Astrocyte (in vitro differentiated cells and primary cell): ENCODE data around the gene ENOX1.

Experiments used
- EZH2 ChIP-seq: IDR thresholded peaks from 2 replicates; pipeline ENCODE4 v1.6.1; 2012; ENCODE audit warnings: mild to moderate bottlenecking, low read length, inconsistent platforms; ENCODE audit not compliant: insufficient read depth
- TF ChIP-seq, protein P1 (sequence below): IDR thresholded peaks from 2 replicates; pipeline ENCODE4 v1.5.1; 2011; ENCODE audit warnings: low read depth, mild to moderate bottlenecking, inconsistent platforms, low read length, moderate library complexity; ENCODE audit not compliant: insufficient read depth

DNA sequence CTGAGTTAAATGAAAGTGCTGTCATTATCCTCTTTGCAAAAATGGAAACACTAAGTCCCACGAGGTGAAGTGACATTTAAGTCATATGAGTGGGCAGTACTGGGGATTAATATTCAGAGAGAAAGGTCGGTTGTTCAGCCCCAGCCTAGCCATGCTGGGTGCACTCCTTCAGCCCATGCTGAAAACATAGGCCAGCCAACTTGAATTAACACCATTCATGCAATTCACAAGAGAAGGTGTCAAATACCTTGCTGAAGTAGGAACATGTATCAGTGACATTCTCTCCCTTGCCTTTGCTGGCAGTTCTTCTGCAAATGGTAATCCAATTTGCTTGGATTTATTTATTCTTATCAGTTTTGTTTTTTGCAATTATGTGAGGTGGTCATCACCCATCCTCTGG lies 507.1 kb downstream of the ENOX1 start:
- TF ChIP-seq, protein P1, sequence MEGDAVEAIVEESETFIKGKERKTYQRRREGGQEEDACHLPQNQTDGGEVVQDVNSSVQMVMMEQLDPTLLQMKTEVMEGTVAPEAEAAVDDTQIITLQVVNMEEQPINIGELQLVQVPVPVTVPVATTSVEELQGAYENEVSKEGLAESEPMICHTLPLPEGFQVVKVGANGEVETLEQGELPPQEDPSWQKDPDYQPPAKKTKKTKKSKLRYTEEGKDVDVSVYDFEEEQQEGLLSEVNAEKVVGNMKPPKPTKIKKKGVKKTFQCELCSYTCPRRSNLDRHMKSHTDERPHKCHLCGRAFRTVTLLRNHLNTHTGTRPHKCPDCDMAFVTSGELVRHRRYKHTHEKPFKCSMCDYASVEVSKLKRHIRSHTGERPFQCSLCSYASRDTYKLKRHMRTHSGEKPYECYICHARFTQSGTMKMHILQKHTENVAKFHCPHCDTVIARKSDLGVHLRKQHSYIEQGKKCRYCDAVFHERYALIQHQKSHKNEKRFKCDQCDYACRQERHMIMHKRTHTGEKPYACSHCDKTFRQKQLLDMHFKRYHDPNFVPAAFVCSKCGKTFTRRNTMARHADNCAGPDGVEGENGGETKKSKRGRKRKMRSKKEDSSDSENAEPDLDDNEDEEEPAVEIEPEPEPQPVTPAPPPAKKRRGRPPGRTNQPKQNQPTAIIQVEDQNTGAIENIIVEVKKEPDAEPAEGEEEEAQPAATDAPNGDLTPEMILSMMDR: no peak
- TF ChIP-seq EZH2: no peak
